NB4 (cell line): ENCODE data around the gene NLRC3.

Source experiments
- CTCF ChIP-seq: IDR thresholded peaks from one replicate; pipeline ENCODE4 v1.5.1; 2012; ENCODE audit warnings: low read depth, low read length
- MAX ChIP-seq: IDR thresholded peaks from 2 replicates; pipeline ENCODE4 v1.6.1; 2011; ENCODE audit warnings: low read depth, low read length
- MYC ChIP-seq: IDR thresholded peaks from 2 replicates; pipeline ENCODE4 v1.6.1; 2011; ENCODE audit warnings: low read depth, low read length
- POLR2A ChIP-seq: IDR thresholded peaks from 2 replicates; pipeline ENCODE4 v1.6.1; 2011; ENCODE audit warnings: mild to moderate bottlenecking; ENCODE audit not compliant: insufficient read length; ENCODE audit errors: extremely low read depth

- TF ChIP-seq POLR2A = no peak
- TF ChIP-seq CTCF = no peak
- no peak for TF ChIP-seq MYC
- TF ChIP-seq MAX = no peak
Measured at GRCh38 chr16:3518986-3519348, 58.2 kb downstream of the NLRC3 start.
